IPS-18a (cell line): ENCODE data around the gene EFR3B.

Experiments used
- H3K27ac ChIP-seq: one replicate; pipeline ENCODE4 v1.5.1; 2013; ENCODE audit warnings: low read length
- H3K27me3 ChIP-seq: one replicate; pipeline ENCODE4 v1.6.1; 2013; ENCODE audit warnings: mild to moderate bottlenecking, low read length; ENCODE audit not compliant: control insufficient read depth, insufficient read depth
- H3K36me3 ChIP-seq: one replicate; pipeline ENCODE4 v1.6.1; 2013; ENCODE audit warnings: low read depth, low read length; ENCODE audit not compliant: control insufficient read depth
- H3K4me1 ChIP-seq: one replicate; pipeline ENCODE4 v1.6.1; 2013; ENCODE audit warnings: low read depth, low read length; ENCODE audit not compliant: control insufficient read depth
- H3K4me3 ChIP-seq: one replicate; pipeline ENCODE4 v1.5.1; 2013; ENCODE audit warnings: low read length
- H3K9ac ChIP-seq: one replicate; pipeline ENCODE4 v1.6.1; 2013; ENCODE audit warnings: mild to moderate bottlenecking, low read length, moderate library complexity
- H3K9me3 ChIP-seq: one replicate; pipeline ENCODE4 v1.6.1; 2013; ENCODE audit warnings: low read depth, low read length; ENCODE audit not compliant: control insufficient read depth

Gene EFR3B

DNA sequence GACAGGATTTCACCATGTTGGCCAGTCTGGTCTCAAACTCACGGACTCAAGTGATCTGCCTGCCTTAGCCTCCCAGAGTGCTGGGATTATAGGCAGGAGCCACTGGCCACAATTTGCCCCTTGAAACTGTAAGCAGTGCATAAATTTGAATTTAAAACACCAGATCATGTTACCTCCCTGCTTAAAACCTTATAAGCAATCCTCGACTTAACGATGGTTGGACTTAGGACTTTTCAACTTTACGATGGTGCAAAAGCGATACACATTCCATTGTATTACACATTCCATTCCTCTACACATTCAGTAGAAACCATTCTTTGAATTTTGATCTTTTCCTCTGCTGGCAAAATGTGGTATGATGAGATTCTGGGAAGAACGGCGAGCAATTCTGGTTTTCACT, 23.2 kb upstream of the EFR3B start:
- Histone ChIP-seq H3K4me3 (no peak overlapping the region), H3K36me3 (no peaks in the 10 kb centered on the region), H3K4me1 (no peaks in the 10 kb centered on the region), H3K9ac (no peak overlapping the region), H3K27ac (no peak overlapping the region), H3K27me3 (no peaks in the 10 kb centered on the region), H3K9me3 (no peaks in the 10 kb centered on the region)

DNA sequence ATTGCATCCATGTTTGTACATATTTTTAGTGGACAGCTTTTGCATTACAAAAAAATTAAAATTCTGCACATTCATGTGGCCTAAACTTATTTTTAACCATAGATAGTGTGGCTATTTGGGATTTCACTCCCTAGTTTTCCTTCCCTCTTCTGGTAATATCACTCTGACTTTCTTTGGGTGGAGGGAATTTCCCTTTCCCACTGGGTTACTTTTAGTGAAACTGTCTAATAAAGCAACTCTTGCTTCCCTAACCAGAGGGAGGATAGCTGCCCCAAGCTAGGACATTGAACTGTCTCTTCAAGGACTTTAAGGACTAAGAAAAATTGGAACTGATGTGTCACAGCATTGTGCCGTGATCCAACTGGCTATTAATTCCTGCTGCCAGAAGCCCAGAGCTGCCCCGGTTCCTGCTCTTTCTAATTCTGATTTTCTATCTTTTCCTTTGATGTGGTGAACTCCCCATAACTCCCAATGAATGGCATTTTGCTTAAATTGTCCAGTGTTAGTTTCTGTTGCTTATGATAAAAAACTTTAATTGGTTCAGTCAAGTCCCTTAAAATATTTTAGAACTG, 20.0 kb upstream of the EFR3B start:
- no peak overlapping the region for H3K9ac ChIP-seq
- H3K36me3 ChIP-seq: no peaks in the 10 kb centered on the region
- no peaks in the 10 kb centered on the region for H3K4me1 ChIP-seq
- H3K9me3 ChIP-seq: no peaks in the 10 kb centered on the region
- H3K27ac ChIP-seq: no peak overlapping the region
- H3K4me3 ChIP-seq: no peak overlapping the region
- H3K27me3 ChIP-seq: no peaks in the 10 kb centered on the region

DNA sequence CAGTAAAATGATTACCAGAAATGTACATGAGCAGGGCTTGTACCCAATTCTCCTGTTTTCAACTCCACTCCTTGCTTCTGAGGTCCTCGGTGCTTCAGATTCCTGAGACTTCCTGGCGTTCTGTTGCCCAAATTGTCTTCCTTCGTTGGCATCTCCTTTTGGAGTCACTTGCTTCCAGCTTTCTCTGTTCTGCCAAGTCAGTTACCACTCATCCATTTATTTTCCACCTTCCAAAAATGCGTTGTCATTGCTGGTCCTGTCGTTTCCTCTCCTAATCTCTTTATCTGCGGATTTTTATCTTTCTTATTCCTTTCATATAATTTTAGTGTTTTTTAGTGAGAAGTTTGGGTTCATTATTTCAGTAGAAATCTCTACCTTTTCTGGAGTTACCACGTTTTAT, 18.5 kb upstream of the EFR3B start:
- Histone ChIP-seq H3K9me3 (no peaks in the 10 kb centered on the region), H3K4me3 (no peak overlapping the region), H3K27me3 (no peaks in the 10 kb centered on the region), H3K27ac (no peak overlapping the region), H3K9ac (no peak overlapping the region), H3K4me1 (no peaks in the 10 kb centered on the region), H3K36me3 (no peaks in the 10 kb centered on the region)

DNA sequence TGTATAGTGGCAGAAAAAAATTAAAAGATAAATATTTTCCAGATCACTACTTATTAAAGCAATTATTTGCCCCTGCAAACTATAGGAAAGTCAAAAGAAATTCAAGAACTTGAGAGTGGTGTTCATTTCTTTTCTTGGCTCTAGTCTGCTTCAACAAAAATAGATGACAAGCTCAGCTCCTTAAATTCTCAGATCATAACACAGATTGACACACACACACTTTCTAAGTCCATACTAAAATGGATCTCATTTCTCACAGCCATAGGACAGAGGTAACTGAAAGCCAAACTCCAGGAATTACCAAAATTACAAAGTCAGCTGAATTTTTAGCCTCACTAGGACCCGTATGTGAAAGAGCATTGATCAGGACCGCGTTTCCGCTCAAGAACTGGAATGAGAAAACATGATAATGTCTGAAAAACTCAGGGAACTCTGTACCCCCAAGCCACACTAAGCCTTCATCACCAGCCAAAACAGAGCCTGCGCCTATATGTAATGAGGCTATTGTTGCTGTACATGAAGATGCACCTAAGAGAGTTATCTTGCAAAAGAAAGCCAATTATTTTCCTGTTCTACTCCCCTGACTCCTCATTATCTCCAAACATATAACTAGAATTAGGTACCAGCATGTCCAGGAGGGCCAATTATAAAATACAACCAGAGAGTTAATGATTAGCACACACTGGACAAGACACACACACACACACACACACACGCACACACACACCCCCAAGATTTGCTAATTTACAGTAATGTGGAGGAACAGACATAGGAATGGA, 16.5 kb upstream of the EFR3B start:
- Histone ChIP-seq H3K9me3 (no peaks in the 10 kb centered on the region), H3K36me3 (no peaks in the 10 kb centered on the region), H3K4me1 (no peaks in the 10 kb centered on the region), H3K9ac (no peak overlapping the region), H3K27ac (no peak overlapping the region), H3K27me3 (no peaks in the 10 kb centered on the region), H3K4me3 (no peak overlapping the region)

DNA sequence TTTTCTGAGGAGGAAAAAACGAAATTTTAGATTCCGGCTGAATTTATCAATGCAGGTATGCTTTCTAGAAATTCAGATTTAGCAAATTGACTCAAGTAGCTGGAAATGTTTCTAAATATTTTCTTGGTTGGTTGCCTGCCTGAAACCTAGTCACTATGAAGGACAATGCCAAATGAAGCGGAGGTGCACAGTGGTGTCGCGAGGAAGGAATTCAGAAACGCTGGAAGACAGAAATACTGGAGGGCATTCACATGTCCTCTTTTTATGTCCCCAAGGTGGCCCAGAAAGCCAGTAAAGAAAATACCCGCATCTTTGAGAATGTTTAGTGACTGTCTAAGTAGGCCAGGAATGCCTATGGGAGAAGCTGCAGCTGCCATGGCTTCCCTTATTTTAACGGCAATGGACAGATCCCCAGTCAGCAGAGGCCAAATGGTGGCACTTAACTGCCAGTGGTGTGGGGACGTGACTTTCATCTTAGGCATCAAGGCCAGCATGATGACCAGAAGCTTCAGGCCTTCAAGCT, 15.8 kb upstream of the EFR3B start:
- H3K36me3 ChIP-seq: no peaks in the 10 kb centered on the region
- no peaks in the 10 kb centered on the region for H3K27me3 ChIP-seq
- H3K4me1 ChIP-seq: no peaks in the 10 kb centered on the region
- H3K9ac ChIP-seq: no peak overlapping the region
- H3K9me3 ChIP-seq: no peaks in the 10 kb centered on the region
- H3K27ac ChIP-seq: no peak overlapping the region
- no peak overlapping the region for H3K4me3 ChIP-seq

DNA sequence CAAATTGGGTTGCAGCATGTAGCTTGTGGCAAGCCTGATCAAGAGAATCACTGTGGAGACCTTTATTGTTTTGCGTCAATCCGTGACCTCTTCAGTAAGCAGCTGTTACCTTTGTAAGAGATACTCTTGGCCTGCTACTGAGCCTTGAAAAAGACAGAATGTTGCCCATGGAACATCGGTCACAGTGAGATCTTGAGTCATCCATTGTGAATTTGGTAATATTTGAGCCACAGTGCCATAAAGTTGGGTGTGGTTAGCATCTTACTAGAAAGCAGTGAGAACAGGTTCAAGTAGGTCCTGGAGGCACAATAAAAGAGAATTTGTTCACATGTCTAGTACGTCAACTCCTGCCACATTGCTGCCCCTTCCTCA, 12.7 kb upstream of the EFR3B start:
- no peak overlapping the region for H3K4me3 ChIP-seq
- H3K27me3 ChIP-seq: no peaks in the 10 kb centered on the region
- H3K36me3 ChIP-seq: no peaks in the 10 kb centered on the region

DNA sequence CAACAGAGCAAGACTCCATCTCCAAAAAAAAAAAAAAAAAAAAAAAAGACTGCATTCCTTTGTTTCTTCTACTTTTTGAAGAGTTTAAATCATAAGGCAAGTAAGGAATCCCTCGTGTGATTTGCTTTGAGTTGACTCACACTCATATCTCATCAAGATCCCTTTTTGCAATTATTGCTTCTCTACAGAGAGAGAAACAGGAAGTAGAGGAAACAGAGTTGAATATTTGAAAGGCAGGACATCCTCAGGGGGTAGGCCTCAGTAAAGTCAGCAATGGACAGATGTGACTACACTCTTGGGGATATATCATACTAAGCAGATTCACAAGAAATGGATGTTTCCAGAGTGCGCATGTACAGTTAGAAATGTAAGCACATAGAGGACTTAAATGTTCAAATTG, 11.2 kb upstream of the EFR3B start:
- no peaks in the 10 kb centered on the region for H3K36me3 ChIP-seq
- no peaks in the 10 kb centered on the region for H3K4me1 ChIP-seq
- no peaks in the 10 kb centered on the region for H3K27me3 ChIP-seq
- no peak overlapping the region for H3K27ac ChIP-seq
- no peaks in the 10 kb centered on the region for H3K9me3 ChIP-seq
- H3K9ac ChIP-seq: no peak overlapping the region
- H3K4me3 ChIP-seq: no peak overlapping the region

More for the DNA sequence above, 12.7 kb upstream of the EFR3B start:
- no peaks in the 10 kb centered on the region for H3K9me3 ChIP-seq
- no peak overlapping the region for H3K9ac ChIP-seq
- no peak overlapping the region for H3K27ac ChIP-seq
- H3K4me1 ChIP-seq: no peaks in the 10 kb centered on the region

DNA sequence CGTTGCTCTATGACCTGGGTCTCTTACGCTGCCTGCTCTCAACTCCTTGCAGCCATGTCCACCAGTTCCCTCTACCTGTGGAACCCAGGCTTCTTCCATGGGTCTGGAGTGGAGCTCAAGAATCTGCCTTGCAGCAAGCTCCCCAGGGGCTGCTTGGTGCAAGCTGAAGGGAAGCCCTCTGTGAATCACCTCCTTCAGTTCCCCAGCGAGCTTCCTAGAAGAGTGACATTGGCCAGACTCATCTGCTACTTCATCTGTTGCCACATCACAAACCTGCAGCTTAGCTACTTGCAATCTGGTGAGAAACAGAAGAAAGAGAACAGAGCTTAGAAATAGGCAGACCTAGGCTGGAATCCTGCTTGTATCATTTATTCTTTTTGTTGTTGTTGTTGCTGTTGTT, 9.8 kb upstream of the EFR3B start:
- H3K27me3 ChIP-seq: no peaks in the 10 kb centered on the region
- no peaks in the 10 kb centered on the region for H3K36me3 ChIP-seq
- no peak overlapping the region for H3K9ac ChIP-seq
- H3K27ac ChIP-seq: no peak overlapping the region
- H3K9me3 ChIP-seq: no peaks in the 10 kb centered on the region
- no peaks in the 10 kb centered on the region for H3K4me1 ChIP-seq
- H3K4me3 ChIP-seq: no peak overlapping the region

DNA sequence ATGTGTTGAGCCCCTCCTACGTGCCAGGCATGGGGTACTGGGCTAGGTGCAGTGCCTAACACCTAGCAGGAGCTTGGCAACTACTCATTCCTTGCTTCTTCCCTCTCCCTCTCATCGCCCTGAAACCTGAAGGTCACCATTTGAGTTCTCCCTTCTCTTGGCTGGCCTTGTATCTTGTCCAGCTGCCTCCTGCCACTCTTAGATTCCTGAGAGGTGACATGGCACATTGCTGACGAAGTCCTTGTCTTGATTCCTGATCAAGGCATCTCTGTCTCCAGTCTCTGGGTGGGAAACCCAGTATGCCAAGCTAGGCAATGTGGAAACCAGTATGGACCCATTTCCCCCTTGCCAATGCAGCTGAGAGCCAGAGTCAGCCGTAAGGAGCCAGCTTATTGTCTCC, 9.0 kb upstream of the EFR3B start:
- Histone ChIP-seq H3K4me3 (no peak overlapping the region), H3K4me1 (no peaks in the 10 kb centered on the region), H3K9me3 (no peaks in the 10 kb centered on the region), H3K27ac (no peak overlapping the region), H3K36me3 (no peaks in the 10 kb centered on the region), H3K27me3 (no peaks in the 10 kb centered on the region), H3K9ac (no peak overlapping the region)

DNA sequence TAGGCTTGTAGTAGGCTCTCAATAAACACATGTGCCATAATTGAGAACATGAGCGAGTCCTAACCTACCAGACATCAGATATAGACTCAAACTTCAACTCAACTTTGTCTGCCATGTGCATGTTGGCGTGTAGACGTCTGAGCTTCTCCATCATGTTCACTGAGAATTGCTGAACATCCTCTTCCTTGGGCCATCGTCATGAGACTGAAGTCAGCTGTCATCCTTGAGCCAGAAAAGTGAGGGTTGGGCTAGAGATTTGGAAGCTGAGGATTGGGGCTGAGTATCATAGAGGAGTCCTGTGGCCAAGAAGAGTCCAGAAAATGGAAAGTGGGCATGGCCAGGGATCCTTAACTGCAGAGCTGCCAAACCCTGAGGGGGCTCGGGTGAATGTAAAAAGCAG, 7.8 kb upstream of the EFR3B start:
- no peaks in the 10 kb centered on the region for H3K27me3 ChIP-seq
- no peaks in the 10 kb centered on the region for H3K36me3 ChIP-seq
- no peak overlapping the region for H3K4me3 ChIP-seq
- no peak overlapping the region for H3K27ac ChIP-seq
- H3K9ac ChIP-seq: no peak overlapping the region
- no peaks in the 10 kb centered on the region for H3K4me1 ChIP-seq
- H3K9me3 ChIP-seq: no peaks in the 10 kb centered on the region

DNA sequence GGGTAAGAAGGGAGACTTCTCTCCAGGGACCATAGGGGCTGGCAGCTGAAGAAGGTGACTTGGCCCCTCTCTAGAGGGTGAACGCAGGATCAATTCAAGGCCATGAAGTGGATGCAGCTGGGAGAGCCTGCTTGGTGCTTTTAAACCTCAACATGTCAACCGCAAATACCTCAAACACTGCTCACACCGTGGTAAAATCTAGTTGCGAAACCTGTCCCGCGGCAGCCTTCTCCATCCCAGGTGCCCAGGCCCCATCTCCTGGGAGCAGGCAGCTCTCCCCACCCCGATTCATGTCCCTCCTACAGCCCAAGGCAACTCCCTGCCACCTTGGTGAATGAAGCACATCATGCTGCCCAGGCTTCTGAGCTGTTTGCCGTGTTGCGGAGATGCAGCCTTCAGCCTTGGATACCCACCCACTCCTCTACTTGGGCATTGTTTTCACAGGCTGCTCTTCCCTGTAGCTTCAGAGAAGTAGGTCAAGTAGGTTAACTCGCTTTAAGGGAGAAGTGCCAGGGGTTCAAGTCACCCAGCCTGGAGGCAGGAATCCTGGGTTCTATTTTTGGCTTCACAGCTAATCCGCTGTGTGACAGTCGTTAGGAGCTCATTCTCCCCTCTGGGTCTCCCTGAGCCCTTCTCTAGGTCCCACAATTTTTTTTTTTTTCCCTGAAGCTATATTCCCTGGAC, 6.2 kb upstream of the EFR3B start:
- H3K4me3 ChIP-seq: no peak overlapping the region
- no peaks in the 10 kb centered on the region for H3K4me1 ChIP-seq
- no peaks in the 10 kb centered on the region for H3K36me3 ChIP-seq
- no peak overlapping the region for H3K27ac ChIP-seq
- no peaks in the 10 kb centered on the region for H3K9me3 ChIP-seq
- peaks cover 8% of the 10 kb centered on the region for H3K27me3 ChIP-seq
- no peak overlapping the region for H3K9ac ChIP-seq

DNA sequence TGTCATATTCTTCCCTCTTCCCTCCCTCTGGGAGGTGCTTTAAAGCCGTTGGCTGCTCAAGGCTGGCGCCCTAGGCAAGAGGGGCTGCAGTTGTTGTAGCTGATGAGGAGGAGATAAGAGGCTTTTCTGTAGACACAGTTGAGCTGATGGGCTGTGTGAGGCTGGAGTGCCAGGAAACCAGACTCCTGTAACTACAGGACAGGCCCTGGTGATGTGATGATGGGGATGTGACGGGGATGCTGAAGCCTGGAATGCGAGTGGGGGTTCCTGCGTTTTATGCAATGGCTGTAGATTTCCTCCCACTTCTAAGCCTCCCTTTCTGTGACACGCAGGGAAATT, 5.7 kb upstream of the EFR3B start:
- no peak overlapping the region for H3K4me3 ChIP-seq
- H3K4me1 ChIP-seq: no peaks in the 10 kb centered on the region
- H3K36me3 ChIP-seq: no peaks in the 10 kb centered on the region
- no peaks in the 10 kb centered on the region for H3K9me3 ChIP-seq
- no peak overlapping the region for H3K27ac ChIP-seq
- H3K27me3 ChIP-seq: peaks cover 9% of the 10 kb centered on the region
- H3K9ac ChIP-seq: no peak overlapping the region
